ENCODE data around the gene RAMACL.

Gene RAMACL

GRCh38 chr6:166591961-166592520 is 5.6 kb upstream of the RAMACL start:
- H3K27me3 ChIP-seq, result no peaks in the 10 kb centered on the region
- no peaks in the 10 kb centered on the region for H3K36me3 ChIP-seq
- TF ChIP-seq, protein P1, sequence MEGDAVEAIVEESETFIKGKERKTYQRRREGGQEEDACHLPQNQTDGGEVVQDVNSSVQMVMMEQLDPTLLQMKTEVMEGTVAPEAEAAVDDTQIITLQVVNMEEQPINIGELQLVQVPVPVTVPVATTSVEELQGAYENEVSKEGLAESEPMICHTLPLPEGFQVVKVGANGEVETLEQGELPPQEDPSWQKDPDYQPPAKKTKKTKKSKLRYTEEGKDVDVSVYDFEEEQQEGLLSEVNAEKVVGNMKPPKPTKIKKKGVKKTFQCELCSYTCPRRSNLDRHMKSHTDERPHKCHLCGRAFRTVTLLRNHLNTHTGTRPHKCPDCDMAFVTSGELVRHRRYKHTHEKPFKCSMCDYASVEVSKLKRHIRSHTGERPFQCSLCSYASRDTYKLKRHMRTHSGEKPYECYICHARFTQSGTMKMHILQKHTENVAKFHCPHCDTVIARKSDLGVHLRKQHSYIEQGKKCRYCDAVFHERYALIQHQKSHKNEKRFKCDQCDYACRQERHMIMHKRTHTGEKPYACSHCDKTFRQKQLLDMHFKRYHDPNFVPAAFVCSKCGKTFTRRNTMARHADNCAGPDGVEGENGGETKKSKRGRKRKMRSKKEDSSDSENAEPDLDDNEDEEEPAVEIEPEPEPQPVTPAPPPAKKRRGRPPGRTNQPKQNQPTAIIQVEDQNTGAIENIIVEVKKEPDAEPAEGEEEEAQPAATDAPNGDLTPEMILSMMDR (IDR thresholded peaks at IDR 0.05), result no peak
- no peaks in the 10 kb centered on the region for H3K9me3 ChIP-seq
- H3K4me3 ChIP-seq (ENCODE audit: low read depth in 1 of 2, low read length in 1 of 2), result no peak overlapping the region
- H3K4me1 ChIP-seq (ENCODE audit: control insufficient read depth in 1 of 2, insufficient read depth in 1 of 2, low read depth in 1 of 2, low read length in 1 of 2), result peaks cover 36 to 44% of the 10 kb centered on the region in 2 experiments
- H3K27ac ChIP-seq, result no peak overlapping the region

DNA sequence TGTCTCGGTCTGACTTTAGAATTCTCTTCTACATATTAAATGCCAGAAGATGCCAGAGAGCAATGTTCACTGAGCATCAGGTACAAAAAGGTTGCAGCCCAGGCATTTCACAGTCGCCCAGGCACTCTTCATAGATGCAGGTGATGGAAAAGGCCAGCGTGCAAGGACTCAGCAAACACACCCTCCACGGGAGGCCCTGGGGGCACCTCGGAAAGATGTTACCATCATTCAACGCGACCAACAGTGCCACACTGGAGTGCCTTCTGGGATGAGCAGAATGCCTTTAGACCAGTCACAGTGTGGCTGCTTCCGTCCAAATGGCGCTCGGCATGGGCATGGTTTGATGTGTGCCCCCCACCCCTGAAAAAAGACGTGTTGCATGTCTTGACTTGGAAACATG is 4.5 kb upstream of the RAMACL start:
- Histone ChIP-seq H3K27ac (peak overlapping the region; percentile 8), H3K4me3 (ENCODE audit: low read depth in 1 of 2, low read length in 1 of 2) (no peak overlapping the region), H3K27me3 (no peaks in the 10 kb centered on the region), H3K36me3 (no peaks in the 10 kb centered on the region), H3K4me1 (ENCODE audit: control insufficient read depth in 1 of 2, insufficient read depth in 1 of 2, low read depth in 1 of 2, low read length in 1 of 2) (peaks cover 41 to 50% of the 10 kb centered on the region in 2 experiments), H3K9me3 (no peaks in the 10 kb centered on the region)
- TF ChIP-seq, protein P1 (IDR thresholded peaks at IDR 0.05), result no peak

- H3K27ac ChIP-seq, result peak overlapping the region; percentile 73
Observed at GRCh38 chr6:166589786-166590574, 3.5 kb upstream of the RAMACL start.

GRCh38 chr6:166589337-166589731 is 2.9 kb upstream of the RAMACL start:
- Histone ChIP-seq H3K4me1 (ENCODE audit: control insufficient read depth in 1 of 2, insufficient read depth in 1 of 2, low read depth in 1 of 2, low read length in 1 of 2) (peaks cover 50 to 59% of the 10 kb centered on the region in 2 experiments), H3K4me3 (ENCODE audit: low read depth in 1 of 2, low read length in 1 of 2) (peak overlapping the region in 1 of 2 experiments; percentile 11), H3K27me3 (no peaks in the 10 kb centered on the region), H3K27ac (peak overlapping the region; percentile 73), H3K36me3 (no peaks in the 10 kb centered on the region), H3K9me3 (no peaks in the 10 kb centered on the region)
- TF ChIP-seq, protein P1 (IDR thresholded peaks at IDR 0.05), result no peak

More at GRCh38 chr6:166589786-166590574, 3.5 kb upstream of the RAMACL start:
- H3K36me3 ChIP-seq, result no peaks in the 10 kb centered on the region
- H3K4me3 ChIP-seq (ENCODE audit: low read depth in 1 of 2, low read length in 1 of 2), result peak overlapping the region in 1 of 2 experiments; percentile 11
- TF ChIP-seq, protein P1 (IDR thresholded peaks at IDR 0.05), result no peak
- H3K27me3 ChIP-seq, result no peaks in the 10 kb centered on the region
- H3K9me3 ChIP-seq, result no peaks in the 10 kb centered on the region
- H3K4me1 ChIP-seq (ENCODE audit: control insufficient read depth in 1 of 2, insufficient read depth in 1 of 2, low read depth in 1 of 2, low read length in 1 of 2), result peaks cover 44 to 53% of the 10 kb centered on the region in 2 experiments

DNA sequence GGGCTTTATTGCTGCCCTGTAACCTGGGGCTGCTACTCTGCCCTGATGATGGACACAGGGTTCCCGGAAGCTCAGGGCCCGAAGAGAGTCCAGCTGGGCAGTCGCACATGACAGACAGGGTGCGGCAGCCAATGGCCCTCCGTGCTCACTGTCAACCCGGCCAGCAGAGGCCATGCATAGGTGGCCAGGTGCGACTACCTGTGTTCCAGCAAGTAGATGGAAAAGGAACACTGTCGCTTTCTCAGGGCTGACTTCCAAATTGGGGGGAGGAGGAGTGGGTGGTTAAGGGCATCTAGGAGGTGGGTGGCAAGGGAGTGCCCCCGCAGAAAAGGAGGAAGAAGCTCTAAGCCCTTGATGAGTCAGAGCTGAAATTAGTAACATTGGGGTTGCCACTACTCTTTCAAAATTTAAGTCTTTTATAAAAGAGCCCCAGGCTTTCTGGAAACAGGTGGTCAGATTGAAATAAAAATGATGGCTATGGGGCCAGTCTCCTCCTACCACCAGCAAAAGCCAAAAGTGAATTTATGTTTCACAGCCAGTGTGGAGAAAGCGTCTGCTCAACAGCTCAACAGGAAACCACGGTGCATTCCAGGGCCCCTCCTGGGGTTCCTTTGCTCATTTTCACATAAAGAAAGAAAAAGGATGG is 2.3 kb upstream of the RAMACL start:
- no peaks in the 10 kb centered on the region for H3K36me3 ChIP-seq
- no peaks in the 10 kb centered on the region for H3K9me3 ChIP-seq
- H3K27ac ChIP-seq, result peak overlapping the region; percentile 73
- no peaks in the 10 kb centered on the region for H3K27me3 ChIP-seq
- peak overlapping the region in 1 of 2 experiments; percentile 11 for H3K4me3 ChIP-seq (ENCODE audit: low read depth in 1 of 2, low read length in 1 of 2)
- H3K4me1 ChIP-seq (ENCODE audit: control insufficient read depth in 1 of 2, insufficient read depth in 1 of 2, low read depth in 1 of 2, low read length in 1 of 2), result peaks cover 55 to 65% of the 10 kb centered on the region in 2 experiments
- TF ChIP-seq, protein P1 (IDR thresholded peaks at IDR 0.05), result no peak

Measured in neutrophil (primary cell).